Ovary (tissue), 3 donors: ENCODE results near the gene PEX14.

Experiments
- EP300 ChIP-seq: sonication (generic); formaldehyde crosslinking; IDR thresholded peaks from one replicate; pipeline ENCODE4 v1.6.1; 2017; ENCODE audit warnings: antibody characterized with exemption
- POLR2A ChIP-seq: fragments of 450-650 bp; IDR thresholded peaks from one replicate; pipeline ENCODE4 v1.6.1; 2017; ENCODE audit warnings: antibody characterized with exemption, mild to moderate bottlenecking, moderate library complexity
- TF ChIP-seq, protein P1 (sequence below), 3 donors: fragments of 450-650 bp in 2 of 3; fragments of 200-600 bp in 1 of 3; IDR thresholded peaks; one replicate each; pipeline versions ENCODE4 v1.5.1 to v1.8.0; 2016 to 2022; ENCODE audit warnings: antibody characterized with exemption in 3 of 3, mild to moderate bottlenecking in 1 of 3
- donor health status: DM: no; HTN: no; CAD: no.

DNA sequence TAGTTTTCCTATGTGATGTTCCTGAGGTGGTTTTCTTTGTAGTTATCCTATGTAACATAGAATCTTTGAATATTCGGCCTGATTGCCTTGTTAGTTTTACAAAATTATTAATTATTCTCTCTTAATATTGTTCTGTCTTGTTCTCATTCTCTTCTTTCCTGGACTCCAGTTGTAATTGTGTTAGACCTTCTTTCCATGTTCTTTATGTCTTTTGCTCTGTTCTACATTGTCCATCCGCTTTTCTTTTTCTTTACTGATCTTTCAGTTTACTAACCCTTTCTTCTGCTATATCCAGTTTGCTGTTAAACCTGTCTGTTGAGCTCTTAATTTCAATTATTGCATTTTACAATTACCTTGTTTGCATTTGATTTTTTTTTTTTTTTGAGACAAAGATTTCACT lies 89.3 kb downstream of the PEX14 start:
- TF ChIP-seq, protein P1, sequence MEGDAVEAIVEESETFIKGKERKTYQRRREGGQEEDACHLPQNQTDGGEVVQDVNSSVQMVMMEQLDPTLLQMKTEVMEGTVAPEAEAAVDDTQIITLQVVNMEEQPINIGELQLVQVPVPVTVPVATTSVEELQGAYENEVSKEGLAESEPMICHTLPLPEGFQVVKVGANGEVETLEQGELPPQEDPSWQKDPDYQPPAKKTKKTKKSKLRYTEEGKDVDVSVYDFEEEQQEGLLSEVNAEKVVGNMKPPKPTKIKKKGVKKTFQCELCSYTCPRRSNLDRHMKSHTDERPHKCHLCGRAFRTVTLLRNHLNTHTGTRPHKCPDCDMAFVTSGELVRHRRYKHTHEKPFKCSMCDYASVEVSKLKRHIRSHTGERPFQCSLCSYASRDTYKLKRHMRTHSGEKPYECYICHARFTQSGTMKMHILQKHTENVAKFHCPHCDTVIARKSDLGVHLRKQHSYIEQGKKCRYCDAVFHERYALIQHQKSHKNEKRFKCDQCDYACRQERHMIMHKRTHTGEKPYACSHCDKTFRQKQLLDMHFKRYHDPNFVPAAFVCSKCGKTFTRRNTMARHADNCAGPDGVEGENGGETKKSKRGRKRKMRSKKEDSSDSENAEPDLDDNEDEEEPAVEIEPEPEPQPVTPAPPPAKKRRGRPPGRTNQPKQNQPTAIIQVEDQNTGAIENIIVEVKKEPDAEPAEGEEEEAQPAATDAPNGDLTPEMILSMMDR (IDR thresholded peaks at IDR 0.05): no peak
- TF ChIP-seq POLR2A: no peak
- TF ChIP-seq EP300: no peak
